GM12891 (cell line): Measurements from ENCODE around the gene HES7.

Source experiments
- PAX5 ChIP-seq: IDR thresholded peaks from 2 replicates; pipeline ENCODE4 v1.6.1; 2011; ENCODE audit warnings: low read length, moderate library complexity, mild to moderate bottlenecking; ENCODE audit not compliant: insufficient read depth, severe bottlenecking
- POLR2A ChIP-seq: IDR thresholded peaks from 2 replicates; pipeline ENCODE4 v1.6.1; 2011; ENCODE audit warnings: low read depth, low read length, control low read depth

DNA sequence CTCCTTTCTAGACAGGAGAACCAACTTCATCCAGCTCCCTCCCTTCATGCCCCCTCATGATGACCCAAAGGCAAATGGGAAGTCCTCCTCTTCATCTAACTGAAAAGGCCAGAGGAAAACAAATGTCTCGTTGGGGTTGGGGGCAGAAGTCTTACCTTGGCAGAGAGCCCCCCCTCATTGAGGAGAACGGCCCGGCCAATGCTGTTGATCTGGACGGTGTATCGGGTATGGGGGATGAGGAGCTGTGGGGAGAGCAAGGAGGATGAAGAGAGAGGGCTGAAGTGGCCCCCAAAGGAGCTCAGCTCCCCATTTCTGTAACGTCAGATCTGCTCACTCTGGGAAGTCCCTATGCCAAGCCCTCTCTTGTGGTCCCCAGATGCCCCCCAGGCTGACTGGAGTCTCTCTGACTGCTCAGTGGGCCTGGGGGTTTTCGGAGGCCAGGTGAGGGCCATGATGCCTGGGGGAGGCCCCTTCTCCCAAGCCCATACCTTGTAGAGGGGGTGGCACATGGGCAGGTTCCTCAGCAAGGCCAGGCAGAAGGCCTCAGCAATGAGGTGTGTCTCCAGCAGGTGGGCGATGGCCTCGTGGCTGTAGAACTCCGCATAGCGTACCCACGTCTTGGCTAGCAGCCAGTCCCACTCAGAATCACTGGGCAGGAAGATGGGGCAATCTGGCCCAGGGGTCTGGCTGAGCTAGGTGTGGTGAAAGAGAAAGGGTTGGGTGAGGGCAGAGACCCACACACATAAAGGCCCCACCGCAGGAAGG is 47.2 kb downstream of the HES7 start:
- TF ChIP-seq POLR2A = no peak
- TF ChIP-seq PAX5 = no peak
